ENCODE data around the gene BLOC1S1.

The BLOC1S1 gene

DNA sequence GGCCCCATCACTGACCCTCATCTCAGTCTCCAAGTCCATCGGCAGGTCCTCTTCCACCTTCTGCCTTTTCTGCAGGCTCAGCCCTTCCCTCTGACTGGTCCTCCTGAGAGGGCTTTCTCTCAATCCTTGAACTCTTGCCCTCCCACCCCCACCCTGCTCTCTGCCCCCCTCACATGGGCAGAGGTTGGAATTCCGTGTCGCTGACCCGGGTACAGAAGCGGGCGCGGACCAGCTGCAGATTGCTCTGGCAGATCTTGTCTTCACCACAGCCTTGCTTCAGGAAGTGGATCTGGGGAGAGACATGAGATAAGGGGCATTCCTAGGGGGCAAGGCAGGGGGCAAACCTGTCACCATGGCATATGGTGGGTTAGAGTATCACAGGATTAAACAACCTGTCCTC lies 20.5 kb upstream of the BLOC1S1 start:
- DNase-seq, result no peak

DNA sequence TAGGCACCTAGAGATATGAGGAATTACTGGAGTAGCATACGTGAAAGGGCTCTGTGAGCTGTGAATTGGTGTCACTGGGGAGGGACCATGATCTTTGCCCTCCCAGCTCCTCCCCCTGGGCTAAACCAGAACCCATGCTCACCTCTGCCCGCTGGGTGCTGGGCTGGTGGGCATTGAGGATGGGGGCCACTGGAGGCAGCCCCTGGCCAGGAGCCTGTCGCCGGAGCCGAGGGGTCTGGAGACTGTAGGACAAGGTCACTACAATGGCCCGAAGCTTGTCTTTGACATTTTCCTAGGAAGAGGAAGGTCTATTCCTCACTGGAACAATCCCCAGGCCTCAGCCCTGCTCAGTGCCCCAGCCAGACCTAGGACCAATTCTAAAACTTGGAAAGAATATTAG lies 19.7 kb upstream of the BLOC1S1 start:
- DNase-seq, result no peak

DNA sequence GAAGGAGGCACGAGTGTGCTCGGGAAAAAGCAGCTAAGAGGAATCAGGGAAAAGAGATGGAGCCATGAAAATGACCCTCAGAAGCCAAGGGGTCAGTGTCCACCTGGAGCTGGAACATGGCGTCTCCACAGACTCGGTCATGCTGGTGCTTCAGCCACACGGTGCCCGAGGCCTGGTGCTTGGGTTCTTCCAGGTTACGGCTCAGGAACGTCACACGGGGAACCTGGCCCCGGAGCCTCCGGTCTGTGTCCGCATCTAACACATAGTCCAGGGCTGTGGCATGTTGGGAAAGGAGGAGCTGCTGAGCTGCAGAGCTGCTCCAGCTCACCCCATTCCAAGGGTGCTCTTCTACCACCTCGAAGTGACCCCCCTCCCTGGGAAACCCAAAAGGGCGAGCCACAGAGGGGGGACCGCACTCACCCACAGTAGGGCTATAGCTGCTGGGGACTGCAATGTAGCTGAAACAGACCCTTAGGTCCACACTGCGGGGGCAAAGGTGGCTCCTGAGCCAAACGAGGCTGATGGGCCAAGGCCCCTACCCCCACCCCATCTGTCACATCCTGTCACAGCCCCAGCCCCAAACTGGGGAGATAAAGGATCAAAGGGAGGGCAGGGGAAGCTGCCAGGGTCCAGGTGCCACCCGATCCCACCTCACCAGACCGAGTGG lies 18.9 kb upstream of the BLOC1S1 start:
- DNase-seq, result no peak

DNA sequence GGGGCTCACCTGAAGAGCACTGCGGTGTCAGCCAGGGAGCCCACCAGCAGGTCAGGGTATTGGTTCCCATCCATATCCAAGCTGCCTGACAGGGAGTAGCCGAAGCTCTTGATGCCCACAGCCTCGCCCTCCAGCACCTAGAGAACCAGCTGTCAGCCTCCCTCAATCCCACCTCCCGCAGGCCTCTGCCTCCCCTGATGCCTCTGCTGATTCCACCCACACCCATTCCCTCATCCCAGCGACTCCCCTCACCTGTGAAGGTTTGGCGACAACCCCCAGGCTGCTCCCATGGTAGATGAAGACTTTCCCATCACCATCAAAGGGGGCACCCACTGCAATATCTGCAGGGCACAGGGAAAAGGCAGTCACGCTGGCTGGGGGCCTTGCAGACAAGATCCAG lies 18.2 kb upstream of the BLOC1S1 start:
- DNase-seq, result no peak

DNA sequence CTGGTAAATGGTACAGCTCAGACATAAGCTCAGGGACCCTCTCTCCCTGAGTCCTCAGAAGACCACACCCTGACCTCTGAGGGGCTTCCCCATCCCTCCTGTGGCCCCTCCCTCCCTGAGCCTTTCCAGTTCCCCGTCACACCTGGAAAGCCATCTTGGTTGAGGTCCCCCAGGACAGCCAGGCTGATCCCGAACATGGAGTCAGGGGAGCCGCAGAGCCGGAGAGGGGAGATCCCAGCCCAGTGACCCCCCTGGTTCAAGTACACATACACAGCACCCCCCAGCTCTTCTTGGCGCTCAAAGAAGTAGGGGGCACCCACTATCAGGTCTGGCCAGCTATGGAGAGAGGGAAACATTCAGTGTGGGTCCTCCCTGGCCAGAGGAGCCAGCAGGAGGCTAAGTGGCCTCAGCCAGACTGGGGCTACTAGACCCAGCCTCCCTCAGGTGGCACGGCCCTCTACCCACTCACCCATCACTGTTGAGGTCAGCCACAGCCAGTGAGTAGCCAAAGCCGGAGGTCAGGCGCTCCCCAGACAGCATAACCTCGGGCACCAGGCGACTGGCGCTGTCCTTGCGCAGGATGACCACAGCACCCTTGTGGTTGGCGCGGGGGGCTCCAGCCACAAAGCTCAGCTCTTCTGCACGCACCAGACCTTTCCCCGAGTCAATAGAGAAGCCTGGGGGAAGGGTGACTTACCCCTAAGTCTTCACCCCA lies 17.4 kb upstream of the BLOC1S1 start:
- DNase-seq, result no peak

DNA sequence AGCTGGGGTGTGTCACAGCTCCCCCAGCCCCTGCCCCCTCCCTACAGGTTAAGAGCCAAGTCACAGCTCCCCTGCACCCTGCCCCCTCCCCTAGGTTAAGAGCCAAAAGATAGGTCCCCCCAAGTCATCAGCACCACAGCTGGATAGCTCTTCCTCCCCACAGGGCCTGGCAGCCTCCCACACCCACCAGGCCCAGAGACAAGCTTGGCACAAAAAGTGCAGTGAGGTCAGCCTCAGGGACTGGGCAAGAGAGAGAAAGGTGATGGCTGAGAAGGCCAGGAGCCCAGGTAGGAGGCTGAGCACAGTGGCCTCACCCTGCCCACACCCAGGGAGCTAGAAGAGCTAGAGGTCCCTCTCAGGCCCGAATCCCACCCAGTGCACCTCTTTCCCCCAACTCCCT lies 16.9 kb upstream of the BLOC1S1 start:
- no peak for DNase-seq

DNA sequence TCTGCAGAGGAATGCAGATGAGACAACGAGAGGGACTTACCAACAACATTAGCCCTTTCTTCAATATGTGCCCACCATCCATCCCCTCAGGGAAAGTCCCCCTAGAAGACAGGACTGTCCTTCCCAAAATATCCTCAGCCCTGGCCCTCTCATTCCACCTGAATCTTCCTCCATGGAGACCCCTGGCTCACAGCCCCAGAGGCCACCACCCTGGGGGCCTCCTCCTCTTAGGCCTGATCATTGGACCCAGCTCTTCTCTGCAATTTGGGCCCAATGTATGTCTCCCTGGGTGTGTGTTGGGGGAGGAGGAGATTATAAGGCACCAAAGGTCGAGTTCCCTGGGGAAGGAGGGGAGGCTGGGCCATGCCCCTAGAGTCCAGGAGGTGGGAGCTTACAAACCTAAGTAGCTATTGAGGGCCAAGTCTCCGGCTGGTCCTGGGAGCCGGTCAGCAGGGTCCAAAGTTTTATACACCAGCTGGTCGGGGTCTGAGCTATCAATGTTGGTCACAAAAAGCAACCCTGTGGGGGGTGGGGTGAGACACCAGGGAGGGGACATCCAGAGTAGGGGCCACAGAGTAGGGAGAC lies 16.3 kb upstream of the BLOC1S1 start:
- no peak for DNase-seq

DNA sequence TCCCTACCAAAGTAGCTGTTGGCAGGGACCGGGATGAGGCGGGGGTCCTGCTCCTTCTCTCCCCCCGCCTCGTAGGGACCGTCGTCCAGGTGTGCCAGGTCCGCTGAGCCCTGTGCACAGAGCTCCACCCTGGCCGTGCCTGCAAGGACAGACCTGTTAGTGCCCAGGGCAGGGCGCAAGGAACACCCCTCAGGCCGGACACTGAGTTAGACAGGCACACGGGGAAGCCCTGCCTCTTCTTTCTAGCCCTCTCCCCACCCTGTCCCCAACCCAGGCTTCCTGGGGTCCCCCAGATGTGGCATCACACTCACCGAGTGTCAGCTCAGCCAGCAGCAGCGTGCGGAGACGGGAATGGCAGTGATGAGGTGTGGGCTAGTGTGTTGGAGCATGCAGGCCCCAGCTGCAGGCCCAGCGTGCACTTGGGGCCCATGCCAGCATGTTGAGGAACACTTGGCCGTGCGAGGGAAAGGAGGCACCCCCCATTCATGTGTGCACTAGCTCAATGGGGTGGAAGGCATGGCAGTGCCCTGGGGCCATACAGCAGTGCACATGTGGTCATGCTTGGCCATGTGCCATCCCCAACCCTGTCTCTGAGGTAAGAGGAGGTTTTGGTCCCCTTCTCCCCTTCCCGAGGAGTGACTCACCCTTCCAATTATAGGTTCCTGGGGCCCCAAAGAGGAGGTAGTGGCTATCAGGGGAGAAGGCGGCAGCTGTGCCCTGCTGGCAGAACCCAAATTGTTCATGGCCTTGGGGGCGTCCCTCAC lies 15.4 kb upstream of the BLOC1S1 start:
- no peak for DNase-seq

DNA sequence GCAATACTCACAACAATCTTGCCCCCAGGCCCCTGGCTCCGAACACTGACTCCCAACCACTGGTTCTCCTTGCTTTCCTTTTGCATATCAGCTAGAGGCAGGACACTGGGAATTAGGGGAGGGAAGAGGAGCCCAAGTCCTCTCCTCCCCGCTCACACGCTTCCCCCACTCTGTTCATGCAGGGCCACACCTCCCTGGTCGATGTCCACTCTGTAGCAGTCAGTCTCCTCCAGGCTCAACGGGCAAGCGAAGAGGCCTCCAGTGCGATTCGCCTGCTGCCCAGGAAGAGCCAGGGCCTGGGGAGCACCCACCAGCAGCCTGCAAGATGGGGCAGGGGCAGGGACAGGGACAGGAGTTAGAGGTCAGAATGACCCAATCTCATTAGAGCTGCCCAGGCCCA lies 13.0 kb upstream of the BLOC1S1 start:
- DNase-seq, result no peak

DNA sequence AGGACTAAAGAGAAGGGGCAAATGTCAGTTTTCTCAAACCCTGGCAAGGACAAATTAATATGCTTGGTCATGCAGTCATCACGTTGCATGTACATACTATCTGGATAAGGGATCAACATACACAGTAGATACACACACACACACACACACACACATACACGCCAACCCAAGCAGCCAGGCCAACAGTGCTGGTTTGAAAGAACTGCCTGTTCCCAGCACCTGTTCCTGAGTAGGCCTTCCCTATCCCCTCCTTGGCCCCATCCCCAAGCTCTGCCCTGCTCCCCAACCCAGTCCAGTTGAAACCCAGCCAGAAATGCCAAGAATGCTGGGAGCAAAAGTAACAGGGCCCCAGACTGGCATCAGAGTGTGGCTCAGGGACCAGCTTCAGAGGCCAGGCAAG lies 12.6 kb upstream of the BLOC1S1 start:
- no peak for DNase-seq

DNA sequence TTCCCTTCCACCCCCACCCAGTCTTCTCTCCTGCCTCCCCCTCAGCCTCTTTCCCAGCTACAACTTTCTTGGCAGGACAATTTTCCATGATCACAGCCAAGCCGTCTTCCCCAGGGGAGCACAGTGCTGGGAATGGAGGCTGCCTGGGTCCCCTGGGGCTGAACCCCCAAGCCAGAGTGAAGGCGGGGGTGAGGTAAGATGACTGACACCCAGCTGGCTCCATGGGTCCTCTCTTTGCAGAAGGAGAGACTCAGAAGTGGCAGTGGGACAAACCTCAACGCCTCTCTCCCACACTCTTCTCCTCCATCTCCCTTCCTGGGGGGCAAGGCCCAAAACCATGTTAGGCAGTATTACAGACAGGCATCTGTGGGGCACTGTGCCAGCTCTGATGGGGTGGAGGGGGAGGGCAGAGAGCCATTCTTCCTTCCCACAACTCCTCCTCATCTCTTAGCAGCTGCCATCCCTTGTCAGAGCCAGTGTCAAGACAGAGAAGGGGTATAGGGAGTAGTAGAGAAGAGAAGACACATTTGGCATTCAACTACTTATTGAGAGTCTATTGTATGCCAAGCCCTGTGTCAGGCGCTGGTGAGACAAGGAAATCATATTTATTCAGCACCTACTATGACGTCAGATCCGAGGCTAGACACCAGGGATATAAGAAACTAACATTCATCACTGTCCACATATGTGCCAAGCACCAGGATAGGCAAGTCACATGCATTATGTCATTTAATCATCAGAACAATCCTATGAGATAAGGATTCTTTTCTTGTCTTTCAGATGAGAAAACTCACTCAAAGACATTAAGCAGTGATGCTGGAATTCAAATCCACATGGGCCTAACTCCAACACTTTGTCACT lies 11.7 kb upstream of the BLOC1S1 start:
- DNase-seq, result no peak

DNA sequence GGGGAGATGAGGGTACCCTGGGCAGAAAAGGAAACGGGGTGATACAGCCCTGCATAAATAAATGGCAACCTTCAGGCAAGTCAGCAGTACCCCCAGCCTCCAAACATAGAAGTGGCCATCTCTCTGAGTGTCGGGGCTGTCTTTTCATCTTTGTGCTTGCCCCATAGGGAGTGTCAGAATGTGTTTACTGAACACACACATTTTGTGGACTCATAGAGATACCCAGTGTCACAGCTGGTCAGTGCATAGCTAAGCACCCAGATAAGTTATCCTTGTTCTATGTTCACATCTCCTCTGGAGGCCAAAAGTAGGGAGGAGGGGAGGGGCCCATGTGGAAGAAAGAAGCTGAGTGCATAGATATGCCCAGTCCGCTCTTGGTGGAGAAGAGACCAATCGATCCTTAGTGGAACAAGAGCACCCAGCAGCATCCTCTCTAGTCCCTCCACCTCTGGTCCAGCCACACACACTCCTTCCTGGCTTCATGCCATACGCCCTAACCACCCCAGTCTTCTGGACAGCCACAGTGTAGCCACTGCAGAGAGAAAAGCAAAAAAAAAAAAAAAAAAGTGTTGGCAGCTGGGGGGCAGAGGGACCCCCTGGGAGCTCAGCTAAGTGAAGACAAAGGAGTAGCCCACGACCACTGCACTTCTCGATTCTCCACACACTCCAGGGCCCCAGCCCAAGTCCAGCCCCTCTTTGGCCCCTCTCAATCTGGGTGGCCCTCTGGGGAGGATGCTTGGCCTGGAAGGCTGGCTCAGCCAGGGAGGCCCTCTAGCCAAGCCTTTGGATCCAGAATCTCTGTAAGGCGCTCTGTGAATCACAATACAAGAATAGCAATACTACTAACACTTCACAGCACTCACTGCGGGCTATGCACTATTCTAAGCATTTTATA lies 10.8 kb upstream of the BLOC1S1 start:
- no peak for DNase-seq

DNA sequence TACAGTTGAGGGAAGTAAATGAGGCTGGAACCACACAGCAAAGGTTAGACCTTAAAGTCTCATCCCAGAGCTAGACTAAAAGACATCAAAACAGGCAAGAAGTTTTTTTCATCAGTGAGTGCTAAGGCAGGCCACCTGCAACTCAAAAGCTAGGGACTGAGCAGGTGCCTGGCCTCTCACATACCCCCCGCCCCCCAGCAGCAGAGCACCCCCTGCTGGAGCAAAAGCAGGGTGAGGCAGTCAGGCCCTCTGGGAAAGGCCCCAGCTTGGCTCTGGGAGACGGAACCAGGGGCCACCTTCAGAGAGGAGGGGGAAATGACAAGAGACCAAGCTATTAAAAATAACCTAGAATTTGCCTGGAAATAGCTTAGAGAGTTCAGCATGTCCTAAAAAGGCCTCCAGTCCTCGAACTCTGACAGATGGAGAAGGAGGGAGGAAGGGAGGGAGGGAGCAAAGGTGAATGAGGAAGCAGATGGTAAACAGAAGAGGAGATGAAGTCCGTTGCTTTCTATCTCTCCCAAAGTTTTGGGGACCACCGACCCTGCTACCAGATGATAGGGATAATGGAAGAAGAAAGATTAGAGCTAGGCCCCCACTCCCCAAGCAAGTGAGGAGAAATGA lies 10.0 kb upstream of the BLOC1S1 start:
- DNase-seq, result no peak

DNA sequence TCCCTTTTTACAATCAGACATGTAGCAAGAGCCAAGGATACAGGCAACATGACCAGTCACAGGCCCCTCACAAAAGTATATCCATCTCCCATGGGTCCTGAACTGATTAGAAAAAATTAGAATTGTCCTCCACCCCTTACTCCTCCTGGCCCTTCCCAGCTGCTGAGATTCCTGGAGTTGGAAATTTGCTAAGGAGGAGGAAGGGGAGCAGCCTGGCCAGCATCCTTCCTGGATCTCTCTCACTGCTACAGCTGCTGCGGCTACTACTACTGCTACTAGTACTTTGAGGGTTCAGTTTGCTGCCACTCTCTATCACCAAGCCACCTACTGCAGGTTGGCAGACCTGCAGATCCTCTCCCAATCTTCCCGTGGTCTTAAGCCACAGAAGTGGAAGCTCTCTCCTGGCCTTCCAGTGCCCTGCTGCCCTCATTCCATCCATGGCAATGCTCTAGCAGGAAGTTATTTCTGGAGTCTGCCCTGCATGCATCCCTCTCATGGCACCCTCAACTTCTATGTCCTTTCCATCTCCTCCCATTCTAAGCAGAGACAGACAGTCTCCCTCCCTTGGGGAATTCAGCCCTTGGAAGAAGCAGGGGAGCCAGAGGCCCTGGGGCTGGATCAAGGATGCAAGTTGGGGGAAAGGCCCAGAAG lies 9.2 kb upstream of the BLOC1S1 start:
- no peak for DNase-seq

DNA sequence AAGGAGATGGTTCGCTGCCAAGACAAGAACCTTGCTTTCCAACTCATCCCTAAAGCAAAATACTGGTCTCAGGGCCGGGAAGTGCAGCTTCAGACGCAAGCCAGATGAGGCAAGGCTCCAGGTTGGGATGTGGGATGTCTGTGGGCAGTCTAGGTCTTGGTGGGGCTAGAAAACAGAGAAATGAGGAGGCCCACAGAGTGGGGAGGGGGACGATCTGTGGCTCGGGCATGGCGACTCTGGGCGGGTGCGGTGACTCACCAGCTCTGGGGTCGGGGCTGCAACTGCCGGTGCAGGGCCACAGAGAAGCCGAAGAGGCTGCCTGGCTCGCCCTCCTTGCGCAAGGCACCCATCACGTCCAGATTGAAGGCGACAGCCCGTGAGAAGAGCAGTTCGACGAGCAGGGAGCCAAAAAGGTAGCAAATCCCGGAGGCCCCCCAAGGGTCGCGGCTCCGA lies 8.6 kb upstream of the BLOC1S1 start:
- no peak for DNase-seq

DNA sequence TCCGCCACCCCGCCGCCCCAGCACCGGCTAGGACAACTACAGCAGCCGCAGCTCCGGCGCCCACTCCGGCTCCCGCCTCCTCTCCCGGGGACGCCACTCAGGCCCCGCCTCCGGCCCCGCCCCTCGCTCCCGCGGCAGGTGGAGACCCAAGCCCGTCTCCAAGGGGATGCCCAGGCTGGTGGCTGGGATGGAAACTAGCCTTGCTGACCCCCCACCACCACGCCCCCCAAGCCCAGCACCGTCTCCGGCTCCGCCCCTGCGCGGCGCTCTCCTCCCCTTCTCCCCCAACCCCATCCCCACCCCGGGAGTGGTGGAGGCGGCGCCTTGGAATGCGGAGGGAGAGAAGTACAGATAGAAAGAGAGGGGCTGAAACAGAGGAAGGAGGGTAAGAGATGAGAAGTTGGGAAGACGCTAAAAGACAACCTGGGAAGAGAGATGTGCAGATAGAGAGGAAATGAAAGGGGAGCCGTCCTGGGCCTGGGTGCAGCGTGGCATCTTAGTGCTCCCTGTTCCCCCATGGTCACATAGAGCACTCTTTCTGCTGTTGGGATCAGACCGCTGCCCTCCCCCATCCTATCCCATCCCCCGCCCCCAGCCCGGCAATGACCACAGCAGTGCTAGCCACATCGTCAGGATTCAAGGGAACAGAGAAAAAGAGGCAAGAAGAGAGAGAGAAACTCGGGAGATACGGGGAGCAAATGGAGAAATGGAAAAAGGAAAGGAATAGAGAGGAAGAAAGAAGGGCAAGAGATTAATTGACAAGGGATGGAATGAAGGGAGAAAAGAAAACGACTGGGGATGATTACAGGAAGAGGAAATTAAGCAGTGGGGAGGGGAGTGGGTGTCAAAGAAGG lies 7.8 kb upstream of the BLOC1S1 start, which contains the start of gene ITGA7:
Gene ITGA7 (minus strand): TSS at position 64 of the 854 bp plus-strand sequence. CDS start 222 bp downstream, outside the sequence.
- peak in 1 of 2 experiments; percentile 72 for DNase-seq

DNA sequence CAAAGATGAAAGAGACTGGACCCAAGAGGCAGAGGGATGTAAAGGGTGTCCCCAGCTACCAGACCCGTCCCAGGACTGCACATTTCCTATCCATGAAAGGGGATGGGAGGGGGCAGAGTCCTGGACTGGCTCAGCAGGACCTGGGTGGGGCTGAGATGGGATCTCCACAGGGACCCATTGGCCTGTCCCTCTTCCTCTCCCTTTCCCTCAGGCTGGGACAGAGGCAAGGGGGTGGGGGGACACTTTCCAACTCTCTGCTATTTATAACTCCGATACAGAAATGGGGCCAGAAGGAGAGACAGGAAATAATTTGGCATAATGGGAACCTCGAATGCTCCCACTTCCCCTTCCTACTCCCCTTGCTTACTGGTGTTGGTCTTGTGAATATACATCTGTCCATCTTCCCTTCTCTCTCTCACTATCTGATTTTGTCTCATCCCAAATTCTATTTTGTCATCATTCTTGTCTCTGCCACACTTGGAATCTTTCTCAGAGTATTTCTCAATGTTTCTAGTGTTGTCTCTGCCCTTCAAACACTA lies 7.1 kb upstream of the BLOC1S1 start:
- no peak for DNase-seq

DNA sequence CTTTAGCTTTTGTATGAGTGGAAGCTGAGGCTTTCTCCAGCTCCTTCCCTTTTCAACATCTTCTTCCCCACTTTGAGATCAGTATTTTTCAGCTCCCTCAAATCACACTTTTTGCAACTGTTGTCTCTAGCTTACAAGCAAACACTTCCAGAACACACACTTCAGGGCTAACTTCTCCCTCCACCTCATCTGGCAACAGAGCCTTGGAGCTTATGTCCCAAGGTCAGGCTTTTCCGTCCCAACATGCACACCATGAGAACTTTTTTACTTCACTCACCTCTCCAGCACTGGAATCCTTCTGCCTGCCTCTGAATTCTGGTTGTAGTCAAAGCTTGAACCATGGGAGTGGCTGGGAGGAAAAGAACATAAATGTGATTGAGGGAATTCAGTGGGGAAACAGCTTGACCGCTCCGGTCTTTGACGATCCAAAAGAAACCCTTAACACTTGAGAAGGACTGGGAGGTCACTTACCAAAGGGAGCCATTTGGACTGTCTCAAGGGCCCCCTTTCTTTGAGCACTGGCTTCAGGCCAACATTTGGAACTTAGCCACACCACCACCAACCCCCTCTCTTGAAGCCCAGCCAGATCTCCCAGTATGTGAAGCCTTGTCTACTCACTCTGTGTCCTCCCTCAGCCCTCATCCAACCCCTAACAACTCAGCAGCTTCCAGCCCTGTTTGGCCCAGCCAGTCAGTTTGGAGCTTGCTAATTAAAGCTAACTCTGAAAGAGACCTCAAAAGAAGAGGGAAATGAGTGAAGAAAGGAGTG lies 3.9 kb upstream of the BLOC1S1 start:
- no peak for DNase-seq

Measured in NCI-H187 (cell line).